LNCAP (cell line): ENCODE measurements around the gene R3HDM1.

Source experiments
- TF ChIP-seq, protein P1 (sequence below): fragments of 450-650 bp; IDR thresholded peaks from 2 replicates; pipeline ENCODE4 v1.5.1; 2017; ENCODE audit warnings: mild to moderate bottlenecking

Gene R3HDM1

DNA sequence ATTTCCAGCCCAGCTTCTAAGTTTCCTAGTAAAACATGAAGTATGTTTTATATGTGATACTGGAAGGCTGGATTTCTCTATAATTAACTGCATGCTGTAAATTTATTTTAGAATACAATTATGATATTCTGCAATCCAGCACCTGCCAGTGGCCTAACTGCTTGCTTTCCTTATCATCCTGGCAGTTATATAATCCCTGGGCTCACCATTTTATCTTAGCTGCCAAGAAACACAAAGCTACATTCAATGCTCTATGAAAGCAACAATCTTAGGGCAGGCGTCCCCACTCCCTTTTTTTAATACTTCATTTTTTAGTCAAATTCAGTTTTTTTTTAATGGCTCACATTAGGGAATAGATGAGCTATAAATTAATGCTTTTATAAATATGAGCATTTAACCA lies 172.0 kb downstream of the R3HDM1 start:
- TF ChIP-seq, protein P1, sequence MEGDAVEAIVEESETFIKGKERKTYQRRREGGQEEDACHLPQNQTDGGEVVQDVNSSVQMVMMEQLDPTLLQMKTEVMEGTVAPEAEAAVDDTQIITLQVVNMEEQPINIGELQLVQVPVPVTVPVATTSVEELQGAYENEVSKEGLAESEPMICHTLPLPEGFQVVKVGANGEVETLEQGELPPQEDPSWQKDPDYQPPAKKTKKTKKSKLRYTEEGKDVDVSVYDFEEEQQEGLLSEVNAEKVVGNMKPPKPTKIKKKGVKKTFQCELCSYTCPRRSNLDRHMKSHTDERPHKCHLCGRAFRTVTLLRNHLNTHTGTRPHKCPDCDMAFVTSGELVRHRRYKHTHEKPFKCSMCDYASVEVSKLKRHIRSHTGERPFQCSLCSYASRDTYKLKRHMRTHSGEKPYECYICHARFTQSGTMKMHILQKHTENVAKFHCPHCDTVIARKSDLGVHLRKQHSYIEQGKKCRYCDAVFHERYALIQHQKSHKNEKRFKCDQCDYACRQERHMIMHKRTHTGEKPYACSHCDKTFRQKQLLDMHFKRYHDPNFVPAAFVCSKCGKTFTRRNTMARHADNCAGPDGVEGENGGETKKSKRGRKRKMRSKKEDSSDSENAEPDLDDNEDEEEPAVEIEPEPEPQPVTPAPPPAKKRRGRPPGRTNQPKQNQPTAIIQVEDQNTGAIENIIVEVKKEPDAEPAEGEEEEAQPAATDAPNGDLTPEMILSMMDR = no peak

DNA sequence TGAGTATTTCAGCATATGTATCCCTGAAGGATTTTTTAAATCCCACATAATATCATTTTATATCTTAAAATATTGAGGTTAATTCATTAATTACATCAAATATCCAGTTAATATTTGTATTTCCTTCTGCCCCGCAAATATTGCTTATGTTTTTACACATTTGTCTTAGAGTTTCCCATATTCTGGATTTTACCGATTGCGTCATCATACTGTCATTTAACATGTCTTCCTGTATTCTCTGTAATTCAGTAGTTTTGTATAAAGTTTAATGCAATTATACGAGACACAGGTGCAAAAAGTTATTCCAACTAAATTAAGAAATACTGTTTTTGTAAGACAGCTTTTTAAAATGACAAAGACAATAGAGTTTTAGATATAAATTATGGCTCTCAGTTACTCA lies 176.9 kb downstream of the R3HDM1 start:
- TF ChIP-seq, protein P1 = no peak

GRCh38 chr2:135709992-135710391 lies 178.7 kb downstream of the R3HDM1 start:
- TF ChIP-seq, protein P1 = peak; percentile 88

- TF ChIP-seq, protein P1 = no peak
Observed at GRCh38 chr2:135728064-135728743, 196.9 kb downstream of the R3HDM1 start.

- TF ChIP-seq, protein P1 = no peak
Observed at GRCh38 chr2:135732561-135732960, 201.3 kb downstream of the R3HDM1 start.

DNA sequence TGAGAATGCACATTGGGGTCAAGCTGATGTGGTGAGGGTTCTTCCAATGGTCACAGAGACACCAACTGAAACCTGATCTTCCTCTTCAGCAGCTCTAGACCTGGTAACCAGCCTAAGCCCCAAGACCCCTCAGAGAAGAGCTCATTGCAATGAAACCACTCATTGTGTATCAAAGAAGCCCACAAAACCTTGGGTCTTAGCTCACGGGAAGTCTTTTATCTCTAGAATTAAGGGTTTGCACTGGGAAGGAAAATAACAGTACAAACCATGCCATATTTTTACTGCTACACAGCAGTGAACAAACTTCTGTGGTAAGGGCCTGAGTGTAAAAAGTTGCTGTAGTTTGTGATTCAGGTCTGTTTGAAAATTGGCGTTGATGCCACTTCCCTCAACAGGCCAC lies 201.8 kb downstream of the R3HDM1 start:
- TF ChIP-seq, protein P1 = no peak

- TF ChIP-seq, protein P1 = no peak
Observed at GRCh38 chr2:135736546-135736945, 205.3 kb downstream of the R3HDM1 start.

DNA sequence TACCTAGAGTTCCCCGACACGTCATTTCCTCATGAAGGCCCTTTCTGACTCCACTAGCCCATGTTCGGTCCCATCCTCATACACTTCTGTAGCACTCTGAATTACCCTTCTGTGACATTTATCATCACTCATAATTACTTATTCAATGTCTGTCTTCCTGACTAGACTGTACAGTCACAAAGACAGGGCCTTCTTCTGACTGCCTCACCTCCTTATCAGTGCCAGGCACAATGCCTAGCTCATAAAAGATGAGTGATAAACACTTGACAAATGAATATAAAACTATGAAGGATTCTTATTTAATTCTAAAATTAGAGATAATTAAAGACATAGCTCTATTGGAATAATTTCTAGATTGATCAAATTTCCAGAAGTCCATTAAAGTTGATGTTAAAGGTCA lies 208.9 kb downstream of the R3HDM1 start:
- TF ChIP-seq, protein P1 = no peak
